HepG2 (cell line): ENCODE measurements around the gene SLC17A9. TPM values are rescaled to one million over a fixed set of nuclear protein-coding genes. Genes with fewer than 3 reads are reported as not detected.

Experiments
- ADNP ChIP-seq: sonication (generic); formaldehyde crosslinking; IDR thresholded peaks from 2 replicates; pipeline ENCODE4 v1.4.0; 2020; ENCODE audit warnings: missing genetic modification reagents
- ATF6 ChIP-seq: sonication (generic); formaldehyde crosslinking; conservative IDR thresholded peaks from 2 replicates; pipeline ENCODE4 v1.4.0; 2020; ENCODE audit warnings: missing genetic modification reagents
- CBX1 ChIP-seq: IDR thresholded peaks from one replicate; pipeline ENCODE4 v1.6.1; 2016; ENCODE audit warnings: antibody characterized with exemption, low read depth
- GMEB2 ChIP-seq: IDR thresholded peaks from 2 replicates; pipeline ENCODE4 v1.6.1; 2016; ENCODE audit warnings: missing biosample characterization, missing genetic modification reagents, low read depth
- KDM1A ChIP-seq: IDR thresholded peaks from 2 replicates; pipeline ENCODE4 v1.6.1; 2016; ENCODE audit warnings: missing compliant biosample characterization
- MED1 ChIP-seq: sonication (generic); formaldehyde crosslinking; IDR thresholded peaks from 2 replicates; pipeline ENCODE4 v1.4.0; 2020; ENCODE audit warnings: missing genetic modification reagents
- MEIS2 ChIP-seq: sonication (generic); formaldehyde crosslinking; IDR thresholded peaks from 2 replicates; pipeline ENCODE4 v1.9.0; 2021; ENCODE audit warnings: mild to moderate bottlenecking, missing genetic modification reagents
- MTF2 ChIP-seq: sonication (generic); formaldehyde crosslinking; IDR thresholded peaks from 2 replicates; pipeline ENCODE4 v1.5.0; 2020; ENCODE audit warnings: missing genetic modification reagents, borderline replicate concordance
- ONECUT2 ChIP-seq: sonication (generic); formaldehyde crosslinking; IDR thresholded peaks from 2 replicates; pipeline ENCODE4 v1.4.0; 2020; ENCODE audit warnings: missing genetic modification reagents
- PHF8 ChIP-seq: sonication (generic); formaldehyde crosslinking; IDR thresholded peaks from 2 replicates; pipeline ENCODE4 v1.5.0; 2020; ENCODE audit warnings: missing genetic modification reagents
- PLRG1 ChIP-seq: fragments of 450-650 bp; conservative IDR thresholded peaks from 2 replicates; pipeline ENCODE4 v1.6.1; 2016
- POLR2AphosphoS5 ChIP-seq: IDR thresholded peaks from 2 replicates; pipeline ENCODE4 v1.6.1; 2012; ENCODE audit warnings: low read depth, low read length
- RFXANK ChIP-seq: IDR thresholded peaks from 2 replicates; pipeline ENCODE4 v1.6.1; 2016
- SMAD1 ChIP-seq: sonication (generic); formaldehyde crosslinking; IDR thresholded peaks from 2 replicates; pipeline ENCODE4 v1.4.0; 2020; ENCODE audit warnings: missing genetic modification reagents, low read depth, mild to moderate bottlenecking, borderline replicate concordance
- SMAD9 ChIP-seq: sonication (generic); formaldehyde crosslinking; IDR thresholded peaks from 2 replicates; pipeline ENCODE4 v1.5.1; 2020; ENCODE audit warnings: mild to moderate bottlenecking, missing genetic modification reagents
- SMARCC2 ChIP-seq: fragments of 450-650 bp; IDR thresholded peaks from 2 replicates; pipeline ENCODE4 v1.6.1; 2017; ENCODE audit warnings: antibody characterized with exemption, mild to moderate bottlenecking
- YEATS2 ChIP-seq: sonication (generic); formaldehyde crosslinking; IDR thresholded peaks from 2 replicates; pipeline ENCODE4 v1.4.0; 2020; ENCODE audit warnings: missing genetic modification reagents, borderline replicate concordance
- ZBTB4 ChIP-seq: sonication (generic); formaldehyde crosslinking; IDR thresholded peaks from 2 replicates; pipeline ENCODE4 v1.4.0; 2020; ENCODE audit warnings: missing genetic modification reagents, mild to moderate bottlenecking, borderline replicate concordance
- ZNF337 ChIP-seq: sonication (generic); formaldehyde crosslinking; IDR thresholded peaks from 2 replicates; pipeline ENCODE4 v1.5.1; 2020; ENCODE audit warnings: missing genetic modification reagents, low read depth, mild to moderate bottlenecking, borderline replicate concordance
- ZNF576 ChIP-seq: sonication (generic); formaldehyde crosslinking; IDR thresholded peaks from 2 replicates; pipeline ENCODE4 v1.4.0; 2020; ENCODE audit warnings: mild to moderate bottlenecking, missing genetic modification reagents
- ZNF749 ChIP-seq: sonication (generic); formaldehyde crosslinking; IDR thresholded peaks from 2 replicates; pipeline ENCODE4 v1.8.0; 2022; ENCODE audit warnings: mild to moderate bottlenecking, missing genetic modification reagents, moderate library complexity, borderline replicate concordance
- ZNF784 ChIP-seq: sonication (generic); formaldehyde crosslinking; IDR thresholded peaks from 2 replicates; pipeline ENCODE4 v1.5.1; 2020; ENCODE audit warnings: missing genetic modification reagents, mild to moderate bottlenecking, borderline replicate concordance
- ZNF879 ChIP-seq: sonication (generic); formaldehyde crosslinking; IDR thresholded peaks from 2 replicates; pipeline ENCODE4 v1.8.1; 2023; ENCODE audit warnings: missing genetic modification reagents
- polyA plus RNA-seq, 8 experiments: library from polyadenylated mRNA; depleted of rRNA in 3 of 8; stranded (reverse) in 7 of 8; unstranded in 1 of 8; fragments of >200 nt; fragmentation: Illumina TruSeq in 4 of 8; extraction: Trizol in 4 of 8; gene quantifications; 2 replicates each; pipeline versions ENCODE4 v1.2.1 to v1.2.3, GENCODE V29; 2011 to 2016; ENCODE audit warnings: low read depth in 4 of 8, missing spikeins in 1 of 8, mixed read lengths in 1 of 8; ENCODE audit not compliant: insufficient read depth in 1 of 8
- total RNA-seq, 5 experiments: library from RNA; depleted of rRNA; stranded (reverse); fragments of >200 nt; fragmentation: Illumina TruSeq; extraction: Trizol; gene quantifications; 2 replicates each; pipeline ENCODE4 v1.2.3, GENCODE V29; 2016; ENCODE audit warnings: low read depth in 1 of 5

Gene SLC17A9
- total and polyA plus RNA-seq, 2 of the 13 experiments (the other 11 are each of a cell fraction or from before 2014, with no cell fraction given) = 110 to 191 TPM

GRCh38 chr20:62970307-62971210 lies 18.1 kb downstream of the SLC17A9 start (continued):
- TF ChIP-seq ZBTB4 = no peak
- no peak for TF ChIP-seq MEIS2 (CRISPR knock-in tag)
- TF ChIP-seq SMARCC2 = no peak
- no peak for TF ChIP-seq GMEB2 (CRISPR knock-in tag)
- peak; percentile 42; the same call in 1 of the 2 replicates for TF ChIP-seq ZNF784
- TF ChIP-seq KDM1A = no peak
- no peak for TF ChIP-seq CBX1
- peak; percentile 54; the same call in 1 of the 2 replicates for TF ChIP-seq SMAD1
- no peak; the same call in 1 of the 2 replicates for TF ChIP-seq ZNF879
- TF ChIP-seq PHF8 (CRISPR knock-in tag) = peak; percentile 52
- no peak for TF ChIP-seq MTF2 (CRISPR knock-in tag)
- TF ChIP-seq ADNP (CRISPR knock-in tag) = no peak
- TF ChIP-seq ONECUT2 (CRISPR knock-in tag) = no peak
- TF ChIP-seq ZNF576 (CRISPR knock-in tag) = peak; percentile 86
- no peak for TF ChIP-seq YEATS2
- no peak for TF ChIP-seq RFXANK (CRISPR knock-in tag)
- no peak for TF ChIP-seq POLR2AphosphoS5
- TF ChIP-seq ATF6 = no peak
- no peak for TF ChIP-seq SMAD9 (CRISPR knock-in tag)
- no peak for TF ChIP-seq ZNF337 (CRISPR knock-in tag)
- TF ChIP-seq PLRG1 = no peak
- TF ChIP-seq ZNF749 (CRISPR knock-in tag) = no peak
- no peak for TF ChIP-seq MED1 (CRISPR knock-in tag)
